DND-41 (cell line): ENCODE measurements around the gene DGKH.

Experiments
- ATAC-seq: fragments of 200-7000 bp; cut with Tn5 transposase; 3 replicates; pipeline ENCODE4 v1.9.1; 2021; ENCODE audit warnings: low read depth; ENCODE audit not compliant: insufficient read depth
- DNase-seq: peaks from one replicate; pipeline ENCODE4 v3.0.0-alpha.2; 2020
- H2AFZ ChIP-seq: 2 replicates; pipeline ENCODE4 v1.6.0; 2012; ENCODE audit warnings: low read depth, low read length
- H3K27ac ChIP-seq: 2 replicates; pipeline ENCODE4 v1.5.1; 2012; ENCODE audit warnings: low read length, inconsistent platforms
- H3K27me3 ChIP-seq: fragments of 200-600 bp; sonication (generic); 2 replicates; pipeline ENCODE4 v1.6.0; 2012; ENCODE audit warnings: low read length, mild to moderate bottlenecking, inconsistent platforms; ENCODE audit not compliant: insufficient read depth, poor library complexity
- H3K36me3 ChIP-seq: 2 replicates; pipeline ENCODE4 v1.5.1; 2012; ENCODE audit warnings: low read length, inconsistent platforms; ENCODE audit not compliant: insufficient read depth
- H3K4me1 ChIP-seq: 2 replicates; pipeline ENCODE4 v1.5.1; 2012; ENCODE audit warnings: mild to moderate bottlenecking, low read length; ENCODE audit not compliant: insufficient read depth
- H3K4me2 ChIP-seq: 2 replicates; pipeline ENCODE4 v1.6.0; 2012; ENCODE audit warnings: mild to moderate bottlenecking, moderate library complexity, low read length, inconsistent platforms; ENCODE audit not compliant: insufficient read depth
- H3K4me3 ChIP-seq, 2 experiments: fragments of 200-600 bp in 1 of 2; shearing (Covaris generic) in 1 of 2; 2 replicates each; pipeline ENCODE4 v1.5.1; 2012 to 2016; ENCODE audit warnings: inconsistent platforms in 2 of 2, low read length in 2 of 2, mild to moderate bottlenecking in 2 of 2, low read depth in 1 of 2, moderate library complexity in 1 of 2
- H3K79me2 ChIP-seq: 2 replicates; pipeline ENCODE4 v1.6.0; 2012; ENCODE audit warnings: low read length, inconsistent platforms; ENCODE audit not compliant: insufficient read depth
- H3K9ac ChIP-seq: 2 replicates; pipeline ENCODE4 v1.6.0; 2012; ENCODE audit warnings: low read depth, mild to moderate bottlenecking, inconsistent platforms, low read length, moderate library complexity
- H3K9me3 ChIP-seq: 2 replicates; pipeline ENCODE4 v1.5.1; 2012; ENCODE audit warnings: low read length, moderate library complexity, mild to moderate bottlenecking, inconsistent platforms; ENCODE audit not compliant: insufficient read depth, severe bottlenecking
- H4K20me1 ChIP-seq: 2 replicates; pipeline ENCODE4 v1.6.0; 2012; ENCODE audit warnings: low read length; ENCODE audit not compliant: insufficient read depth
- CTCF ChIP-seq: IDR thresholded peaks from 2 replicates; pipeline ENCODE4 v1.5.1; 2012; ENCODE audit warnings: borderline replicate concordance, low read length, moderate library complexity, mild to moderate bottlenecking; ENCODE audit not compliant: poor library complexity, severe bottlenecking; ENCODE audit errors: extremely low read depth
- EZH2 ChIP-seq: IDR thresholded peaks from 3 replicates; pipeline ENCODE4 v1.6.1; 2012; ENCODE audit warnings: borderline replicate concordance, low read depth, mild to moderate bottlenecking, moderate library complexity, low read length, inconsistent platforms; ENCODE audit not compliant: severe bottlenecking

Gene DGKH

GRCh38 chr13:42274386-42275097 lies 226.1 kb downstream of the DGKH start:
- no peaks in the 10 kb centered on the region for H3K27me3 ChIP-seq
- 0 out of 2 replicates have a peak, but pooled peaks cover 3% of the 10 kb centered on the region for H3K36me3 ChIP-seq
- DNase-seq (no peak), ATAC-seq (no peak)
- H2AFZ ChIP-seq, result no peak overlapping the region
- H3K4me1 ChIP-seq, result peaks cover 50% of the 10 kb centered on the region
- no peak overlapping the region for H3K4me3 ChIP-seq
- TF ChIP-seq EZH2 (no peak), CTCF (no peak)
- H3K9ac ChIP-seq, result no peak overlapping the region
- H3K79me2 ChIP-seq, result peaks cover 76% of the 10 kb centered on the region
- H3K9me3 ChIP-seq, result peaks cover 3% of the 10 kb centered on the region
- no peaks in the 10 kb centered on the region; the same call in 1 of the 2 replicates for H4K20me1 ChIP-seq
- H3K4me2 ChIP-seq, result peak overlapping the region; percentile 84; the same call in 1 of the 2 replicates
- no peak overlapping the region for H3K27ac ChIP-seq

- Histone ChIP-seq H4K20me1 (no peaks in the 10 kb centered on the region; the same call in 1 of the 2 replicates), H3K4me2 (no peak overlapping the region), H3K36me3 (0 out of 2 replicates have a peak, but pooled peaks cover 3% of the 10 kb centered on the region), H3K9me3 (peaks cover 3% of the 10 kb centered on the region), H3K27ac (no peak overlapping the region), H3K4me1 (peaks cover 50% of the 10 kb centered on the region), H3K4me3 (no peak overlapping the region), H3K79me2 (peaks cover 82% of the 10 kb centered on the region), H2AFZ (no peak overlapping the region), H3K9ac (no peak overlapping the region), H3K27me3 (no peaks in the 10 kb centered on the region)
- ATAC-seq (no peak), DNase-seq (no peak)
- TF ChIP-seq EZH2 (no peak), CTCF (no peak)
Measured at GRCh38 chr13:42275098-42275471, 226.6 kb downstream of the DGKH start.

- Histone ChIP-seq H3K9ac (no peak overlapping the region), H3K27ac (no peak overlapping the region), H3K4me2 (no peak overlapping the region)
Measured at GRCh38 chr13:42275506-42275905, 227.1 kb downstream of the DGKH start.

More at GRCh38 chr13:42275506-42275905, 227.1 kb downstream of the DGKH start:
- H2AFZ ChIP-seq, result no peak overlapping the region
- DNase-seq (no peak), ATAC-seq (no peak)
- TF ChIP-seq CTCF, result no peak
- TF ChIP-seq EZH2, result no peak
- no peak overlapping the region for H3K4me3 ChIP-seq
- 0 out of 2 replicates have a peak, but pooled peaks cover 3% of the 10 kb centered on the region for H3K36me3 ChIP-seq
- H3K4me1 ChIP-seq, result peaks cover 50% of the 10 kb centered on the region
- H3K9me3 ChIP-seq, result peaks cover 3% of the 10 kb centered on the region
- no peaks in the 10 kb centered on the region for H3K27me3 ChIP-seq
- peaks cover 85% of the 10 kb centered on the region for H3K79me2 ChIP-seq
- no peaks in the 10 kb centered on the region; the same call in 1 of the 2 replicates for H4K20me1 ChIP-seq
